Measurements from ENCODE around the gene SLC2A10.

DNA sequence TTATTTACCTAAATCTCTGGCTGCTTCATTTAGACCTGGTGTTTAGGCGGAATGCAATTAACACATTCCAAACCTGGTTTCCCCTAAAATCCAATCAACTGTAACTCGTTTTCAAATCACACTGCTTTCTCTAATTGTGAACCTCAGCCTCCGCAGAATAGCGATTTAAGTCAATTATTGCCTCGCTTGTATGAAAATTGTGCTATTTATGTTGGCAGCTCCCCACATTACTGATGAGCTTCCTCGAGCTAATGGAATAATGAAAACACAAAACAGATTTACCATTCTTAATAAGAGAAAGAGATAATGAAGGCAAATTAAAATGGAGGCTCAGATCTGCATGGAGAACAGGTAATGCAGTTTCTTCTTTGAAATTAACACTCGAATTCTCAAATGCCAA lies 67.9 kb downstream of the SLC2A10 start:
- TF ChIP-seq, protein P1, sequence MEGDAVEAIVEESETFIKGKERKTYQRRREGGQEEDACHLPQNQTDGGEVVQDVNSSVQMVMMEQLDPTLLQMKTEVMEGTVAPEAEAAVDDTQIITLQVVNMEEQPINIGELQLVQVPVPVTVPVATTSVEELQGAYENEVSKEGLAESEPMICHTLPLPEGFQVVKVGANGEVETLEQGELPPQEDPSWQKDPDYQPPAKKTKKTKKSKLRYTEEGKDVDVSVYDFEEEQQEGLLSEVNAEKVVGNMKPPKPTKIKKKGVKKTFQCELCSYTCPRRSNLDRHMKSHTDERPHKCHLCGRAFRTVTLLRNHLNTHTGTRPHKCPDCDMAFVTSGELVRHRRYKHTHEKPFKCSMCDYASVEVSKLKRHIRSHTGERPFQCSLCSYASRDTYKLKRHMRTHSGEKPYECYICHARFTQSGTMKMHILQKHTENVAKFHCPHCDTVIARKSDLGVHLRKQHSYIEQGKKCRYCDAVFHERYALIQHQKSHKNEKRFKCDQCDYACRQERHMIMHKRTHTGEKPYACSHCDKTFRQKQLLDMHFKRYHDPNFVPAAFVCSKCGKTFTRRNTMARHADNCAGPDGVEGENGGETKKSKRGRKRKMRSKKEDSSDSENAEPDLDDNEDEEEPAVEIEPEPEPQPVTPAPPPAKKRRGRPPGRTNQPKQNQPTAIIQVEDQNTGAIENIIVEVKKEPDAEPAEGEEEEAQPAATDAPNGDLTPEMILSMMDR (IDR thresholded peaks at IDR 0.05; ENCODE audit: insufficient read depth, low read depth, low read length): no peak
- TF ChIP-seq EZH2 (IDR thresholded peaks at IDR 0.05; ENCODE audit: insufficient read depth, low read length): no peak
